Activated CD8-positive, alpha-beta memory T cell treated with anti-CD3 and anti-CD28 coated beads, Interleukin-2, amount 10 ng/mL, durations not matched to agents 7 days and 5 days (primary cell): ENCODE results near the gene TBC1D9. TPM values are rescaled to one million over a fixed set of nuclear protein-coding genes. Genes with fewer than 3 reads are reported as not detected.
"Not testable (repeated sequence)": the region's sequence is repeated elsewhere in the genome, so short reads cannot be mapped to it uniquely, and the experiment has no call there.

Experiments
- ATAC-seq: fragments of 150-1000 bp; cut with Tn5 transposase; one replicate; pipeline ENCODE4 v1.10.0; 2021; ENCODE audit warnings: moderate library complexity
- CTCF ChIA-PET: fragments of 350-600 bp; sonication (Branson Sonifier 250); formaldehyde crosslinking; loops from one replicate; lab custom pipeline; 2021; ENCODE audit warnings: antibody characterized with exemption; lab: Charles Lee
- DNase-seq: peaks from one replicate; pipeline ENCODE4 v3.0.0-alpha.2; 2020
- H3K27ac Mint-ChIP-seq: one replicate; pipeline ENCODE4 v1.8.0; 2021; ENCODE audit warnings: mild to moderate bottlenecking, mixed read lengths
- H3K27me3 Mint-ChIP-seq: one replicate; pipeline ENCODE4 v1.8.0; 2021; ENCODE audit warnings: mixed read lengths
- H3K36me3 Mint-ChIP-seq: one replicate; pipeline ENCODE4 v1.8.0; 2021; ENCODE audit warnings: mild to moderate bottlenecking, mixed read lengths
- H3K4me1 Mint-ChIP-seq: one replicate; pipeline ENCODE4 v1.8.0; 2021; ENCODE audit warnings: mixed read lengths
- H3K4me3 Mint-ChIP-seq: one replicate; pipeline ENCODE4 v1.8.0; 2021; ENCODE audit warnings: mild to moderate bottlenecking, moderate library complexity, mixed read lengths
- H3K9me3 Mint-ChIP-seq: one replicate; pipeline ENCODE4 v1.8.0; 2022; ENCODE audit warnings: low read depth, mixed read lengths
- total RNA-seq, 2 experiments: library from RNA; stranded (reverse); gene quantifications; one replicate each; pipeline ENCODE4 v1.2.3, GENCODE V29; 2021

The TBC1D9 gene
- total RNA-seq, 2 experiments from 2014 or later = 0.14 TPM; not detected in 1

GRCh38 chr4:140774956-140775355, 18.8 kb upstream of the TBC1D9 start:
- no peak overlapping the region for H3K4me3 Mint-ChIP-seq
- H3K4me1 Mint-ChIP-seq = no peaks in the 10 kb centered on the region
- CTCF ChIA-PET = no interaction called here
- H3K9me3 Mint-ChIP-seq = no peaks in the 10 kb centered on the region
- H3K27ac Mint-ChIP-seq = no peak overlapping the region
- no peak for DNase-seq
- peaks cover 3% of the 10 kb centered on the region for H3K27me3 Mint-ChIP-seq
- H3K36me3 Mint-ChIP-seq = no peaks in the 10 kb centered on the region
- ATAC-seq = no peak

- DNase-seq (no peak), ATAC-seq (no peak)
- CTCF ChIA-PET = no interaction called here
- H3K36me3 Mint-ChIP-seq = no peaks in the 10 kb centered on the region
- H3K4me3 Mint-ChIP-seq = no peak overlapping the region
- no peaks in the 10 kb centered on the region for H3K4me1 Mint-ChIP-seq
- peaks cover 3% of the 10 kb centered on the region for H3K27me3 Mint-ChIP-seq
- H3K27ac Mint-ChIP-seq = no peak overlapping the region
- H3K9me3 Mint-ChIP-seq = no peaks in the 10 kb centered on the region
These were observed 18.3 kb upstream of the TBC1D9 start for GRCh38 chr4:140774510-140774909.

- Mint-ChIP-seq H3K27ac (no peak overlapping the region), H3K36me3 (no peaks in the 10 kb centered on the region), H3K4me1 (no peaks in the 10 kb centered on the region), H3K9me3 (no peaks in the 10 kb centered on the region), H3K4me3 (no peak overlapping the region), H3K27me3 (peaks cover 13% of the 10 kb centered on the region)
- no peak for ATAC-seq
- CTCF ChIA-PET = no interaction called here
- no peak for DNase-seq
These were observed 13.0 kb upstream of the TBC1D9 start for GRCh38 chr4:140769209-140769608.

GRCh38 chr4:140764785-140765392, 8.7 kb upstream of the TBC1D9 start:
- no peak for DNase-seq
- Mint-ChIP-seq H3K9me3 (no peaks in the 10 kb centered on the region), H3K27ac (no peak overlapping the region), H3K4me3 (no peak overlapping the region), H3K27me3 (peaks cover 11% of the 10 kb centered on the region), H3K4me1 (no peaks in the 10 kb centered on the region), H3K36me3 (no peaks in the 10 kb centered on the region)
- ATAC-seq = no peak
- CTCF ChIA-PET = no interaction called here

GRCh38 chr4:140762202-140762601, 6.0 kb upstream of the TBC1D9 start:
- H3K27me3 Mint-ChIP-seq = peaks cover 29% of the 10 kb centered on the region
- CTCF ChIA-PET = no interaction called here

GRCh38 chr4:140757232-140757630, 1.0 kb upstream of the TBC1D9 start:
- H3K27me3 Mint-ChIP-seq = peaks cover 57% of the 10 kb centered on the region
- DNase-seq = no peak

More at GRCh38 chr4:140762202-140762601, 6.0 kb upstream of the TBC1D9 start:
- no peak overlapping the region for H3K27ac Mint-ChIP-seq
- no peaks in the 10 kb centered on the region for H3K36me3 Mint-ChIP-seq
- no peaks in the 10 kb centered on the region for H3K4me1 Mint-ChIP-seq
- no peak for ATAC-seq
- H3K9me3 Mint-ChIP-seq = no peaks in the 10 kb centered on the region
- DNase-seq = no peak
- H3K4me3 Mint-ChIP-seq = no peak overlapping the region

GRCh38 chr4:140755774-140756318, 339 bp downstream of the TBC1D9 start:
- Mint-ChIP-seq H3K4me3 (peak overlapping the region; percentile 22), H3K4me1 (peaks cover 10% of the 10 kb centered on the region), H3K27ac (no peak overlapping the region), H3K27me3 (peaks cover 66% of the 10 kb centered on the region), H3K9me3 (no peaks in the 10 kb centered on the region), H3K36me3 (no peaks in the 10 kb centered on the region)
- DNase-seq (no peak), ATAC-seq (peak; percentile 63)
- CTCF ChIA-PET = no interaction called here

More at GRCh38 chr4:140757232-140757630, 1.0 kb upstream of the TBC1D9 start:
- Mint-ChIP-seq H3K27ac (no peak overlapping the region), H3K4me1 (peaks cover 10% of the 10 kb centered on the region), H3K9me3 (no peaks in the 10 kb centered on the region), H3K4me3 (no peak overlapping the region), H3K36me3 (no peaks in the 10 kb centered on the region)
- no peak for ATAC-seq
- CTCF ChIA-PET = interaction anchor here (0.7 kb wide), 1 partner anchor 1679 kb away, joined by 5 read pairs; no protein-coding TSS in a partner anchor

- peaks cover 10% of the 10 kb centered on the region for H3K4me1 Mint-ChIP-seq
- no peak overlapping the region for H3K4me3 Mint-ChIP-seq
- no peaks in the 10 kb centered on the region for H3K9me3 Mint-ChIP-seq
- no peak overlapping the region for H3K27ac Mint-ChIP-seq
- peaks cover 66% of the 10 kb centered on the region for H3K27me3 Mint-ChIP-seq
- DNase-seq (no peak), ATAC-seq (no peak)
- CTCF ChIA-PET = no interaction called here
- no peaks in the 10 kb centered on the region for H3K36me3 Mint-ChIP-seq
These were observed 1.0 kb downstream of the TBC1D9 start for GRCh38 chr4:140754918-140755773.

GRCh38 chr4:140753329-140753728, 2.9 kb downstream of the TBC1D9 start:
- CTCF ChIA-PET = no interaction called here
- no peak for DNase-seq
- no peak for ATAC-seq
- Mint-ChIP-seq H3K27ac (no peak overlapping the region), H3K36me3 (no peaks in the 10 kb centered on the region), H3K9me3 (no peaks in the 10 kb centered on the region), H3K4me1 (peaks cover 10% of the 10 kb centered on the region), H3K27me3 (peaks cover 59% of the 10 kb centered on the region), H3K4me3 (no peak overlapping the region)

- H3K4me1 Mint-ChIP-seq = peaks cover 10% of the 10 kb centered on the region
- ATAC-seq (no peak), DNase-seq (no peak)
- H3K27me3 Mint-ChIP-seq = peaks cover 54% of the 10 kb centered on the region
- CTCF ChIA-PET = no interaction called here
- no peaks in the 10 kb centered on the region for H3K9me3 Mint-ChIP-seq
- no peak overlapping the region for H3K4me3 Mint-ChIP-seq
- H3K27ac Mint-ChIP-seq = no peak overlapping the region
- H3K36me3 Mint-ChIP-seq = no peaks in the 10 kb centered on the region
These were observed 3.7 kb downstream of the TBC1D9 start for GRCh38 chr4:140752291-140753068.

- peaks cover 45% of the 10 kb centered on the region for H3K27me3 Mint-ChIP-seq
- no peak overlapping the region for H3K4me3 Mint-ChIP-seq
- no peak overlapping the region for H3K27ac Mint-ChIP-seq
- CTCF ChIA-PET = interaction anchor here (1.3 kb wide), 1 partner anchor 517 kb away, joined by 3 read pairs; no protein-coding TSS in a partner anchor
- H3K9me3 Mint-ChIP-seq = no peaks in the 10 kb centered on the region
- peaks cover 4% of the 10 kb centered on the region for H3K4me1 Mint-ChIP-seq
- DNase-seq = no peak
- no peak for ATAC-seq
- H3K36me3 Mint-ChIP-seq = no peaks in the 10 kb centered on the region
These were observed 5.7 kb downstream of the TBC1D9 start for GRCh38 chr4:140750470-140750869.

GRCh38 chr4:140748171-140748570, 8.0 kb downstream of the TBC1D9 start:
- Mint-ChIP-seq H3K27ac (no peak overlapping the region), H3K4me3 (no peak overlapping the region), H3K4me1 (no peaks in the 10 kb centered on the region), H3K27me3 (peaks cover 30% of the 10 kb centered on the region), H3K9me3 (no peaks in the 10 kb centered on the region), H3K36me3 (no peaks in the 10 kb centered on the region)
- no peak for DNase-seq
- CTCF ChIA-PET = no interaction called here
- ATAC-seq = no peak

- H3K4me3 Mint-ChIP-seq, H3K9me3 Mint-ChIP-seq, H3K27ac Mint-ChIP-seq, ATAC-seq, DNase-seq, CTCF ChIA-PET, H3K4me1 Mint-ChIP-seq, H3K36me3 Mint-ChIP-seq: not testable (repeated sequence)
- peaks cover 22% of the 10 kb centered on the region for H3K27me3 Mint-ChIP-seq
These were observed 9.6 kb downstream of the TBC1D9 start for GRCh38 chr4:140746546-140746945.
